COLO829 (cell line): ENCODE measurements around the gene PER3.

Experiments
- DNase-seq: peaks from one replicate; pipeline ENCODE4 v3.0.0; 2012; ENCODE audit warnings: low spot score

Gene PER3

DNA sequence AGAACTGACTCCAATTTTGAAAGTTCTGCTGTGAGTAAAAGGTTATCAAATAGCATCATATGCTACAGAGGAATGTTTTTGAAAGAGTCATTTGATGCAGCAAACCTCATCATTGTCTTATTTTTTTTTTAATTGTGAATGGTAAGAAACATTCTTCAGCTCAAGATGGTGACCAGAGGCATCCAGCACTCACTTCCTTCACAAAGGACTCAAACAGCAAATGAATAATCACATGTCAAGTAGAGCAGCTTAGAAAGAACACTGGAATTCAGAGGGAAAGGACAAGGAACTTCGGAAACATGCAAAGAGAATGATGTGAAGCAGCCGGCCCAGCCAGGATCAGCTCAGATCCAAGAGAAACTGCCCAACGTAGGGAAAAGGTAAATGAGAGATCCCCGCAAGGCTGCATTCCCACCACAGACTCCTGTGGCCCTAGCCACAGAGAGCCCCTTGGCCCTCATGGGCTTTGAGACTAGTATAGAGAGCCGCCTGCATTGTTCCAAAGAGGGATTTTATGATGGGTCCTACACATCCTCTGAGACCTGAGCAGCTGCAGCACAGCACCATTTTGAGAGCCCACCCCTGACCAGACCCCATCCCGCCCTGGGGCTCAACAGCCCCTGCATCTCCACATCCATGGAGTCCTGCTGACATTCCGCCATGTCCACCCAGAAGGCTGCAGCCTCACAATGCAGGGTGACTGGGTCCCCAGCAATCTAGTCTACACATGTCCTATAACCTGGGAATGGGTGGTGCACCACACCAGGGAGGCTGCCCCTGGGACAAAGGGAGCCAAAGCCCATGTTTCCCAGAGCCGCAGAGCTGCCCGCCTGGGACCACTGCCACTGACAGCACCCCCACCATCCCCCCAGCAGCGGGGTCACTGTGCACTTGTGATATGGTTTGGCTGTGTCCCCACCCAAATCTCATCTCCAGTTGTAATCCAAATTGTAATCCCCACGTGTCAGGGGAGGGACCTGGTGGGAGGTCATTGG lies 90.0 kb downstream of the PER3 start:
- DNase-seq: no peak

DNA sequence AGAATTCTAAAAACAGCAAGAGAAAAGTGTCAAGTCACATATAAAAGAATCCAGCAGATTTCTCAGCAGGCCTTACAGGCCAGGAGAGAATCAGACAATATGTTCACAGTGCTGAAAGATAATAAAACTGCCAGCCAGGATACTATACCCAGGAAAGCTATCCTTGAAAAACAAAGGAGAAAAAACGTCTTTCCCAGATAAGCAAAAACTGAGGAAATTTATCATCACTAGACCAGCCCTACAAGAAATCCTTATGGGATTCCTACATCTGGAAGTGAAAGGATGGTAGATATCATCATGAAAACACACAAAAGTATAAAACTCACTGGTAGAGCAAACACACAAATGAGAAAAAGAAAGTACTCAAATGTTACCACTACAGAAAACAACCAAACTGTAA lies 93.9 kb downstream of the PER3 start:
- no peak for DNase-seq

DNA sequence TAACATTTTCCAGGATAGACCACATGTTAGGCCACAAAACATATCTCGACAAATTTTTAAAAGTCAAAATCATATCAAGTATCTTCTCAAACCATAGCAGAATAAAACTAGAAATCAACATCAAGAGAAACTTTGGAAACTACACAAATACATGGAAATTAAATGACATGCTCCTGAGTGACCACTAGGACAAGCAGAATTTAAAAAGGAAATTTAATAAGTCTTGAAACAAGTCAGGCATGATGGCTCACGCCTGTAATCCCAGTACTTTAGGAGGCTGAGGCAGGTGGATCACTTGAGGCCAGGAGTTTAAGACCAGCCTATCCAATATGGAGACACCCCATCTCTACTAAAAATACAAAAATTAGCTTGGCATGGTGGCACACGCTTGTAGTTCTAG lies 95.1 kb downstream of the PER3 start:
- no peak for DNase-seq

DNA sequence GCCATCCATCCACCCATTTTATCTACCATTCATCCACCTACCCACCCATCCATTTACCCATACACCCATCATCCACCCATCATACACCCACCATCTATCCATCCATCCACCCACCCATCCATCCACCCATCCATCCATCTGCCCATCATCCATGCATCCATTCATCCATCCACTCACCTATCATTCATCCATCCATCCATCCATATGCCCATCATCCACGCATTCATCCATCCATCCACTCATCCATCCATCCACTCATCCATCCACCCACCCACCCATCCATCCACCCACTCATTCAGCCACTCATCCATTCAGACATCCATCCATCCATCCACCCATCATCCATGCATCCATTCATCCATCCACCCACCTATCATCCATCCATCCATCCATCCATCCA lies 100.7 kb downstream of the PER3 start:
- no peak for DNase-seq

DNA sequence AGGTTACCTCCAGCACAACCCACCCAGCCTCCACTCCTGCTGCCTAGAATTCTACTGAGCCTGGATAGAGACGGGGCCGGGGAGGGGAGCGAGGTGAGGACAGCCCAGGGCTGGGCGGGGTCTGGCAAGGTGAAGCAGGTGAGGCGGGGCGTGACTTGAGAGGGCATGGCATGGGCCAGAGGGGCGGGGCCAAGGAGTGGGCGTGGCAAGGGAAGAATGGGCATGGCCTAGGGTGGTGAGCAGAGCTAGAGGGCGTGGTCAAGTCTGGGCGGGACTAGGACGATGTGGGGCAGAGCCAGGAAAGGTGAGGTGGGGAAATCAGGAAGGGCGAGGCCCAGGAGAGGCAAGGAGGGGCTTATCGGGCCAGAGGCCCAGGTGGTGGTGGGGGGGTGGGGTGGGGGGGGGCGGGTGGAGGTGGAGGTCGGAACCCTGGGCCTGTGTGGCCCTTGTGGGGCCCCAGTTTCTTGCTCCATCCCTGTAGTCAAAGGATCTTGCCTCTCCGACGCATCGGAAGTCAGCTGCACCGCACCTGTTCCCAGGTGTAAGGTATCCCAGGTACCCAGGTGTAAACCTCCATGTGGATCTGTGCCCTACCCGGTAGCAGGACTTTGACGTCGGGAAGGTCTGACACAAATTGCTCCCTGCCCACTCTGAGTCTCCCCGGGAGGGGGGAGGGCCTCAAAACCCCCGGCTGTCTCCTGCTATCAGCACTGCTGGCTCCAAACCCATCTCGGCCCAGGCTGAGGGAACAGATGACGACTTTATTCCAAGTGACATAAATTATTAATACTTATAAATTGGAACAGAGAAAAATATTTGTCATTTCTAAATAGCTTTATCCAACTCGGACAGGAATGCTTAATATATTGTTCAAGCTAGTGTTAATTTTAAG lies 101.7 kb downstream of the PER3 start:
- peak; percentile 26 for DNase-seq

DNA sequence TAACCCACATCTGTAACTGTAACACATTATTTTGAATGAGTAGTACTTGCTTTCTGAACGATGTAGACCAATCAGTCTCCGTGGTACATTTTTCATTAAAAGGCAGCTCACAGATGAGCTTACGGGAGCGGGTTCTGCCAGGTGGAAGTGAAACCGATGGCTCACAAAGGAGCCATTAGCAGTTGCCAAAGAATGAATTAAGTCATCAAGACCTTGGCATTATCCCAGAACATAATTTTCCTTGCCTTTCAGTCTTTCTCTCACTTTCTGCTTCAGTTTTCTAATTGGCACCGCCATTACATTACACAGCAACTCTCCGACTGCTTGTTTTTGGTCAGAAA lies 102.3 kb downstream of the PER3 start:
- DNase-seq: no peak

DNA sequence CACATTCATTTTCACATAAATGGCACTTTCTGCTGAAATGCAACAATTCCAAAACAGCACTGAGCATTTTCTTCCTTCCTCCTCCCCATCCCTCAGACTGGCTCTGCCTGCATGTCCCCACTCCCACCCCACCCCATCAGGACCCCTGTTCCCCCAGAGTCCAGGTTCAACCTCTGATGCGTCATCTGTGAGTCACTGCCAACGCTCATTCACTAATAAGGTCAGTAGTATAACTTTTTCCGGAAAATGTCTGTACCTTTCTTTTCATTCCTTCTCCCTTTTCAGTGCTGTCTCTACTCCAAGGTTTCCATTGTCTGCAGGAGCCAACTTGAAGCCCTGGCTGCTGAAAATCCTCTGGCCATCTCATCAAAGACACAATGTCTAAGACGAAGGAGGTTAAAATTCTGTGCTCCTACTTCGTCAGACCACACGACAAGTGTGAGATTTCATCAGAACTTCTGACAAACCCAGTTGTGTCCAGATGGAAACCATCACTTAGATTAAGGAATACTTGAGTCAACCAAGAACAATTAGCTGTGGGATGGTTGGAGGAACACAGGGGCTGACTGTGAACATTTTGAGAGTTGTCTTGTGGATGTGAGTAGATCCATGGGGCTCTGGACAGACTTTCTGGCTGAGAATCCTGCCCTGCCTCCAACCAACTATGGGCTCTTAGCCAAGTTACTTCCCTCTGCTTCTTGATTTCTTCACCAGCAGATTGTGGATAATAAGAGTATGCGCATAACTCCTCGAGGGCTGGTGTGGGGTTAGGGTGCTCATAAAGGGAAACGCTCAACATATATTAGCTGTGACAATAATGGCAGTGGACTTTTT lies 104.4 kb downstream of the PER3 start:
- DNase-seq: no peak

DNA sequence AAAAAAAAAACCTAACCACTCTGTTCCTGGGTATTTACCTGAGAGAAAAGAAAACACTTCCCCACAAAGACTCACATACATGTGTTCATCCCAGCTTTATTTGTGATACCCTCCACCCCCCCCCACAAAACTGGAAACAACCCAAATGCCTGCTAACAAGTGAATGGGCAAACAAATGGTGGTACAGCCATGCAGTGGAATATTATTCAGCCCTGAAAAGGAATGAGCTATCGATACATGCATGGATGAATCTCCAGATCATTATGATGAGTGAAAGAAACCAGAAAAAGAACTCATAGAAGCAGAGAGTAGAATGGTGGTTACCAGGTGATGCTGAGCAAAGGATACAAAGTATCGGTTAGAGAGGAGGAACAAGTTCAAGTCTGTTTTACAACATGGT lies 106.8 kb downstream of the PER3 start:
- no peak for DNase-seq

DNA sequence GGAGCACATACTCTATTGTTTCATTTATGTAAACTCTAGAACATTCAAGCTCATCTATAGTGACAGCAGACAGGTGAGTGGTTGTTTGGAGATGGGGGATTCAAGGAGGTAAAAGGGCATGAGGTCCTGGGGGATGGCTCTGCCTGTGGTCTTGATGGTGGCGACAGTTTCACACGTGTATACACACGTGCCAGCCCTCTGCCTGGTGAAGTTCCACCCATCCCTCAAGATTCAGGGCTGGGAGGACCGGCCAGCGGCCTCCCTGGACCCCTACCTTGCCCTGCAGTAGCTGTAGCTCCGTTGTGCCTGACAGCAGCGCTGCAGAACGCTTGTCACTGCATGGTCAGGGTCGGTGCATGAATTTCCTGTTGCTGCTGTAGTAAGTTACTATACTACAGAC lies 107.7 kb downstream of the PER3 start:
- DNase-seq: no peak

DNA sequence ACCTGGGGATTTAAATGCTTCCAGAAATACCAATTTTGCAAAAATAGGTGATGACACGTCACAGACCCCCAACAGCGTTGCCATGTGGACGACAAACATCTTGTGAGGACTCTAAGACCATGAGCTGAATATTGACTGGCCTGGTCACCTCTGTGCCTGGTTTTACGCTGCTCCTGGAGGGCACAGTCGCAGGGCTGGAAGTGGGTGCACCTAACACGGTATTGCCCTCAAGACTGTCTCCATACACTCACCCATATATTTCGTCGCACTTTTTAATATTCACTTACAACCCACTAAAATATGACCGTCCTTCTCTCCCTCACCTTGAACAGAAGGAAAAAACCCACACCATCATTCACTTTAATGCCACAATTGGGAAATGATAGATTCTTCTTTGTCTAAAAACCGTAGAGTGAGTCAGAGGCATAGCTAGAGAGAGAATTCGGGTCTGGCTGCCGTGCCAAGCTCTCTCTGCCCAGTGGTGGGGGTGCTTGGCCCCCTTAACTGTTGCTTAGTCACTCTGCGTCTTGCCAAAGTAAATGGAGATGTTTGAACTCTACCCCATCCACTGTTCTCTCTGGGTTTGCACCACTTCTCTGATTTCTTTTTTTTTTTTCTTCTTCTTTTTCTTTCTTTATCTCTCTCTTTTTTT lies 109.6 kb downstream of the PER3 start:
- no peak for DNase-seq
